ENCODE data around the gene NXT1. TPM values are rescaled to one million over a fixed set of nuclear protein-coding genes. Genes with fewer than 3 reads are reported as not detected.

The NXT1 gene
- 17.2 and 17.3 TPM in 2 replicates for total RNA-seq

GRCh38 chr20:23350196-23350903 lies at the start of gene NXT1:
NXT1 (plus strand) TSS chr20:23350791; CDS start chr20:23354042, 3,251 bp downstream.

GRCh38 chr20:23361476-23362391 lies 11.1 kb downstream of the NXT1 start, which contains the start of gene GZF1:
GZF1 (plus strand) TSS chr20:23362182; CDS start chr20:23364384, 2,202 bp downstream.

Other genes starting within 250 kb of the NXT1 start
- gene GZF1, start 11.4 kb downstream of the NXT1 start, total RNA-seq, result 13.2 and 21.0 TPM in 2 replicates
- gene NAPB, start 70.7 kb downstream of the NXT1 start, total RNA-seq, result 8.6 and 11.2 TPM in 2 replicates
- not detected in 2 replicates for gene CSTL1, start 88.9 kb downstream of the NXT1 start, total RNA-seq
- gene CST11, start 102.1 kb downstream of the NXT1 start, total RNA-seq, result not detected in 2 replicates
- not detected in 2 replicates for gene CST8, start 140.3 kb downstream of the NXT1 start, total RNA-seq
- not detected in 2 replicates for gene CST9L, start 217.7 kb downstream of the NXT1 start, total RNA-seq

All from smooth muscle cell of trachea (primary cell).